ENCODE measurements around the gene SAXO1.
A peak's percentile ranks its signal among the peaks of the same experiment; 100 is the strongest.
"Not testable (repeated sequence)": the region's sequence is repeated elsewhere in the genome, so short reads cannot be mapped to it uniquely, and the experiment has no call there.

SAXO1 gene

GRCh38 chr9:19028835-19029451 lies 4.1 kb downstream of the SAXO1 start:
- Mint-ChIP-seq H3K4me1 (peaks cover 20% of the 10 kb centered on the region), H3K27me3 (ENCODE audit: low read depth) (peaks cover 4% of the 10 kb centered on the region), H3K27ac (peak overlapping the region; percentile 33 to 88 (median 80)), H3K36me3 (ENCODE audit: low read depth) (no peaks in the 10 kb centered on the region), H3K9me3 (no peaks in the 10 kb centered on the region), H3K4me3 (peak overlapping the region in 1 of 3 experiments; percentile 41)
- TF ChIP-seq CTCF (IDR thresholded peaks at IDR 0.05; ENCODE audit: unreplicated experiment in 3 of 3): peak; percentile 71 to 84 (median 78)

- Mint-ChIP-seq H3K27ac (peak overlapping the region in 1 of 3 experiments; percentile 80), H3K4me1 (peaks cover 25% of the 10 kb centered on the region), H3K27me3 (ENCODE audit: low read depth) (peaks cover 4% of the 10 kb centered on the region), H3K9me3 (no peaks in the 10 kb centered on the region), H3K4me3 (no peak overlapping the region), H3K36me3 (ENCODE audit: low read depth) (no peaks in the 10 kb centered on the region)
- no peak for TF ChIP-seq CTCF (IDR thresholded peaks at IDR 0.05; ENCODE audit: unreplicated experiment in 3 of 3)
Observed at GRCh38 chr9:19027825-19028224, 5.2 kb downstream of the SAXO1 start.

GRCh38 chr9:19026375-19026774 lies 6.6 kb downstream of the SAXO1 start:
- H3K36me3 Mint-ChIP-seq (ENCODE audit: low read depth): no peaks in the 10 kb centered on the region
- peak overlapping the region in 2 of 3 experiments; percentile 19 to 59 for H3K27ac Mint-ChIP-seq
- H3K4me3 Mint-ChIP-seq: no peak overlapping the region
- H3K9me3 Mint-ChIP-seq: no peaks in the 10 kb centered on the region
- peaks cover 25% of the 10 kb centered on the region for H3K4me1 Mint-ChIP-seq
- TF ChIP-seq CTCF (IDR thresholded peaks at IDR 0.05; ENCODE audit: unreplicated experiment in 3 of 3): no peak
- H3K27me3 Mint-ChIP-seq (ENCODE audit: low read depth): peaks cover 5% of the 10 kb centered on the region

- H3K27ac Mint-ChIP-seq: peak overlapping the region in 2 of 3 experiments; percentile 16 to 48
- H3K4me3 Mint-ChIP-seq: no peak overlapping the region
- peaks cover 6% of the 10 kb centered on the region for H3K27me3 Mint-ChIP-seq (ENCODE audit: low read depth)
- H3K4me1 Mint-ChIP-seq: peaks cover 10% of the 10 kb centered on the region
- no peaks in the 10 kb centered on the region for H3K36me3 Mint-ChIP-seq (ENCODE audit: low read depth)
- TF ChIP-seq CTCF (IDR thresholded peaks at IDR 0.05; ENCODE audit: unreplicated experiment in 3 of 3): no peak
- H3K9me3 Mint-ChIP-seq: no peaks in the 10 kb centered on the region
Observed at GRCh38 chr9:19023078-19023477, 9.9 kb downstream of the SAXO1 start.

GRCh38 chr9:19022206-19022605 lies 10.8 kb downstream of the SAXO1 start:
- peak overlapping the region in 1 of 3 experiments; percentile 17 for H3K27ac Mint-ChIP-seq
- H3K9me3 Mint-ChIP-seq: no peaks in the 10 kb centered on the region
- no peak for TF ChIP-seq CTCF (IDR thresholded peaks at IDR 0.05; ENCODE audit: unreplicated experiment in 3 of 3)
- H3K36me3 Mint-ChIP-seq (ENCODE audit: low read depth): no peaks in the 10 kb centered on the region
- no peak overlapping the region for H3K4me3 Mint-ChIP-seq
- H3K4me1 Mint-ChIP-seq: peaks cover 10% of the 10 kb centered on the region
- H3K27me3 Mint-ChIP-seq (ENCODE audit: low read depth): peaks cover 6% of the 10 kb centered on the region

GRCh38 chr9:19021649-19022048 lies 11.4 kb downstream of the SAXO1 start:
- not testable (repeated sequence) for H3K27ac Mint-ChIP-seq; H3K27me3 Mint-ChIP-seq (ENCODE audit: low read depth); H3K36me3 Mint-ChIP-seq (ENCODE audit: low read depth); H3K4me3 Mint-ChIP-seq; H3K9me3 Mint-ChIP-seq
- H3K4me1 Mint-ChIP-seq: peaks cover 10% of the 10 kb centered on the region
